NCI-H82 treated with DMSO at 0.1 percent for 48 hours (cell line): ENCODE measurements around the gene BIRC5.

Source experiments
- DNase-seq: peaks from one replicate; lab custom pipeline; 2025; ENCODE audit not compliant: unreplicated experiment; lab: John Stamatoyannopoulos, UW

Gene BIRC5

DNA sequence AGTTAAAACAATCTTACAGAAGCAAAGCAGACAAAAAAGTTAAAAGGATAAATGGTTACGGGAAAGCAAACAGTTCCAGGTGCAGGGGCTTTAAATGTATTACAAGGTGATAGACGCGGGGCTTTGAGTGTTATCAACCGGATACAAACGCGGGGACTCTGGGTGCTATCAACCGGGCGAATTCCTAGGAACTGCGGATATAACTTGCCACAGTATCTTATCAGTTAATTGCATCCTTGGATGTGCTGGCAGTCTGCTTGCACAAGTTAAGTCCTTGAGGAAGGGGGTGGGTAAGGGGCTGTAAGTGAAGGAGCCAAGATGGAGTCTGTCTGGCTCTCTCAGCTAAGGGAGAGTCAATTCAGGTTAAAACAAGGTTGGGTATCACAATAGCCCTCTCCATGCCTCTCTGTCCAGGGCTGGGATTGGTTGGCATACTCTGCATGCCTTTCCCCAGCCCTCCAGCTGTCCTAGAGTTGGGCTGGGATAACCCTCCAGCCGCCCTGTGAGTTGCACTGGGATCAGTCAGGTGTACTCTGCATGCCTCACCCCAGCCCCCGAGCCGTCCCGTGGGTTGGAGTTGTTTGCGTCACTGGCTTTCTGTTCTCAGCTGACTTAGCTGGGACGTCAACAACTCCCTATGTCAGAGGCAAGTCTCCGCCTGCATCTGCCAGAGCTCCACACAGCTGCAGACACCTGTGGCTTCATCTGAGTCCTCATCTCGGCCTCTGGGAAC lies 58.3 kb downstream of the BIRC5 start:
- DNase-seq: no peak

GRCh38 chr17:78272914-78273258 lies 58.8 kb downstream of the BIRC5 start:
- DNase-seq: no peak

DNA sequence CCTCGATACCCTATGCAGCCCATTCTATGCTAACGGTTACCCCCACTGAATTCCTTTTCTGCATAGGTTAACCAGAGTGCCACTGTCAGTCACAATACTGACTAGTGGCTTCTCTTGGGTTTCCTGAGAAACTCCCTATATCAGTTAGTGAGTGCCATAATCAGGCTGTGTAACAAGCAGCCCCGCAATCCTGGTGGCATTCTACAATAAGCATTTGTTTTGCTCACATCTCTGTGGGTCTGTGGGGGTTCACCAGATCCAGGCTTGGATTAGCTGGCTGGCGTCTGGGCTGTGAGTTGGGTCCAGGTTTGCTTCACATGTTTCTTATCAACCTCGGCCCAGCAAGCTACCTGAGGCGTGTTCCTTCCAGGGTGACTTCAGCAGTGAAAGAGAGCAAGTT lies 59.8 kb downstream of the BIRC5 start:
- no peak for DNase-seq
